Gastrocnemius medialis (tissue), 4 donors: ENCODE measurements around the gene MRC2. TPM values are rescaled to one million over a fixed set of nuclear protein-coding genes. Genes with fewer than 3 reads are reported as not detected.
"Not testable (repeated sequence)": the region's sequence is repeated elsewhere in the genome, so short reads cannot be mapped to it uniquely, and the experiment has no call there.

Experiments
- ATAC-seq, 2 donors: fragments of 150-250 bp; one replicate each; pipeline ENCODE4 v1.9.1; 2016
- DNase-seq, 2 donors: peaks; one replicate each; pipeline ENCODE4 v3.0.0-alpha.2; 2019
- H3K27ac ChIP-seq, 4 donors: fragments of 200-600 bp; sonication (generic); 1 replicate in 1 of 4; 2 replicates in 3 of 4; pipeline ENCODE4 v1.5.1; 2016 to 2018; ENCODE audit warnings: mild to moderate bottlenecking in 2 of 4, moderate library complexity in 1 of 4
- H3K27me3 ChIP-seq, 3 donors: fragments of 200-600 bp; sonication (generic) in 2 of 3; 1 replicate in 1 of 3; 2 replicates in 2 of 3; pipeline versions ENCODE4 v1.5.1 to v1.6.0; 2016 to 2019; ENCODE audit warnings: mild to moderate bottlenecking in 1 of 3, moderate library complexity in 1 of 3
- H3K36me3 ChIP-seq, 2 donors: fragments of 200-600 bp; sonication (generic) in 1 of 2; one replicate each; pipeline ENCODE4 v1.5.1; 2017 to 2018
- H3K4me1 ChIP-seq, 2 donors: fragments of 200-600 bp; sonication (generic) in 1 of 2; one replicate each; pipeline ENCODE4 v1.5.1; 2016 to 2017; ENCODE audit warnings: mild to moderate bottlenecking in 2 of 2
- H3K4me3 ChIP-seq, 4 donors: fragments of 200-600 bp; sonication (generic) in 3 of 4; 1 replicate in 1 of 4; 2 replicates in 3 of 4; pipeline ENCODE4 v1.5.1; 2016 to 2019; ENCODE audit warnings: mild to moderate bottlenecking in 2 of 4
- H3K9me3 ChIP-seq, 3 donors: fragments of 200-600 bp; sonication (generic) in 2 of 3; 1 replicate in 1 of 3; 2 replicates in 2 of 3; pipeline ENCODE4 v1.5.1; 2016 to 2019
- CTCF ChIP-seq, 5 experiments: fragments of 450-650 bp in 3 of 5; fragments of 200-600 bp in 2 of 5; sonication (generic) in 2 of 5; IDR thresholded peaks in 4 of 5; conservative IDR thresholded peaks in 1 of 5; 1 replicate in 4 of 5; 2 replicates in 1 of 5; pipeline ENCODE4 v1.5.1; 2016 to 2019; ENCODE audit warnings: antibody characterized with exemption in 5 of 5, mild to moderate bottlenecking in 3 of 5, moderate library complexity in 3 of 5
- POLR2A ChIP-seq, 2 donors: fragments of 450-650 bp; IDR thresholded peaks; one replicate each; pipeline ENCODE4 v1.6.1; 2017; ENCODE audit warnings: antibody characterized with exemption in 2 of 2, mild to moderate bottlenecking in 2 of 2, moderate library complexity in 2 of 2
- in situ Hi-C, 4 donors: fragments of 200-750 bp; cut with MboI; loops; one replicate each; pipeline versions ENCODE4 v1.15.0 to v1.8.0; 2017; ENCODE audit warnings: low sequenced_read_pairs in 4 of 4
- intact Hi-C: fragments of 100-400 bp; cut with DNase I; formaldehyde crosslinking; loops from one replicate; pipeline ENCODE4 v1.15.1; 2023; ENCODE audit warnings: low total_unique reads
- total RNA-seq, 4 donors: library from RNA; depleted of rRNA; stranded (reverse); fragments of >200 nt; gene quantifications; one replicate each; pipeline versions ENCODE4 v1.1.0 to v1.2.3, GENCODE V29; 2016

The MRC2 gene
- total RNA-seq, 4 donors from 2014 or later: 4.8 to 15.0 (median 5.5) TPM

- H3K4me3 ChIP-seq: no peak overlapping the region
- no peaks in the 10 kb centered on the region for H3K27me3 ChIP-seq
- peaks cover 9 to 13% of the 10 kb centered on the region in 2 donors for H3K4me1 ChIP-seq
- no peaks in the 10 kb centered on the region for H3K9me3 ChIP-seq
- DNase-seq: peak; percentile 62 to 67
- intact Hi-C loops (no loop called here), in situ Hi-C loops (no loop called here)
- TF ChIP-seq POLR2A (IDR thresholded peaks at IDR 0.05): no peak
- TF ChIP-seq CTCF (IDR thresholded peaks at IDR 0.05 in 4 of 5, conservative IDR thresholded peaks at IDR 0.05 in 1 of 5): no peak
- peaks cover 0 to 33% of the 10 kb centered on the region in 2 donors for H3K36me3 ChIP-seq
- peak overlapping the region; percentile 4 to 55 (median 22) for H3K27ac ChIP-seq
- peak; percentile 96 to 98 for ATAC-seq
These were observed 39.9 kb upstream of the MRC2 start for GRCh38 chr17:62587554-62587953.

GRCh38 chr17:62588109-62588508 lies 39.4 kb upstream of the MRC2 start:
- in situ Hi-C loops (no loop called here), intact Hi-C loops (no loop called here)
- Histone ChIP-seq H3K4me1 (peaks cover 9 to 13% of the 10 kb centered on the region in 2 donors), H3K36me3 (peaks cover 0 to 30% of the 10 kb centered on the region in 2 donors), H3K27ac (peak overlapping the region; percentile 9 to 57 (median 28)), H3K9me3 (no peaks in the 10 kb centered on the region), H3K4me3 (no peak overlapping the region), H3K27me3 (no peaks in the 10 kb centered on the region)
- peak in 1 of 2 donors; percentile 31 for DNase-seq
- ATAC-seq: no peak
- TF ChIP-seq CTCF (IDR thresholded peaks at IDR 0.05 in 4 of 5, conservative IDR thresholded peaks at IDR 0.05 in 1 of 5) (no peak), POLR2A (IDR thresholded peaks at IDR 0.05) (no peak)

GRCh38 chr17:62591333-62591732 lies 36.1 kb upstream of the MRC2 start:
- Histone ChIP-seq H3K36me3 (peaks cover 0 to 23% of the 10 kb centered on the region in 2 donors), H3K9me3 (no peaks in the 10 kb centered on the region), H3K4me3 (no peak overlapping the region), H3K27me3 (no peaks in the 10 kb centered on the region), H3K4me1 (peaks cover 9 to 13% of the 10 kb centered on the region in 2 donors), H3K27ac (peak overlapping the region in 2 of 4 donors; percentile 27 to 42)
- intact Hi-C loops: no loop called here
- peak; percentile 17 to 34 for ATAC-seq
- in situ Hi-C loops: no loop called here
- DNase-seq: peak; percentile 17 to 62
- no peak for TF ChIP-seq POLR2A (IDR thresholded peaks at IDR 0.05)
- TF ChIP-seq CTCF (IDR thresholded peaks at IDR 0.05 in 4 of 5, conservative IDR thresholded peaks at IDR 0.05 in 1 of 5): no peak

GRCh38 chr17:62591822-62592221 lies 35.6 kb upstream of the MRC2 start:
- H3K27me3 ChIP-seq, H3K9me3 ChIP-seq, in situ Hi-C loops, H3K4me3 ChIP-seq, intact Hi-C loops: not testable (repeated sequence)
- H3K4me1 ChIP-seq: peaks cover 8 to 11% of the 10 kb centered on the region in 2 donors
- DNase-seq (peak in 1 of 2 donors; percentile 33), ATAC-seq (peak in 1 of 2 donors; percentile 20)
- H3K36me3 ChIP-seq: peaks cover 0 to 24% of the 10 kb centered on the region in 2 donors
- peak overlapping the region in 2 of 4 donors; percentile 27 to 42 for H3K27ac ChIP-seq

- DNase-seq (no peak), ATAC-seq (no peak)
- Histone ChIP-seq H3K27me3 (no peaks in the 10 kb centered on the region), H3K36me3 (peaks cover 0 to 30% of the 10 kb centered on the region in 2 donors), H3K4me1 (peaks cover 1 to 4% of the 10 kb centered on the region in 2 donors), H3K9me3 (no peaks in the 10 kb centered on the region), H3K27ac (peak overlapping the region in 1 of 4 donors; percentile 27), H3K4me3 (no peak overlapping the region)
- no peak for TF ChIP-seq POLR2A (IDR thresholded peaks at IDR 0.05)
- no peak for TF ChIP-seq CTCF (IDR thresholded peaks at IDR 0.05 in 4 of 5, conservative IDR thresholded peaks at IDR 0.05 in 1 of 5)
- intact Hi-C loops: no loop called here
- in situ Hi-C loops: no loop called here
These were observed 35.0 kb upstream of the MRC2 start for GRCh38 chr17:62592341-62593099.
